ENCODE measurements around the gene CDC42EP5.
"Not testable (repeated sequence)": the region's sequence is repeated elsewhere in the genome, so short reads cannot be mapped to it uniquely, and the experiment has no call there.

The CDC42EP5 gene

GRCh38 chr19:54448774-54449700 is 24.1 kb downstream of the CDC42EP5 start, which contains the start of gene LENG8:
LENG8 (plus strand) TSS chr19:54449199; CDS start chr19:54451345, 2,146 bp downstream.
- peak; percentile 93 to 96 for DNase-seq (ENCODE audit: low read depth in 2 of 2)

GRCh38 chr19:54448040-54448773 is 24.9 kb downstream of the CDC42EP5 start:
- DNase-seq (ENCODE audit: low read depth in 2 of 2), result no peak

- DNase-seq (ENCODE audit: low read depth in 2 of 2), result not testable (repeated sequence)
These were observed 26.7 kb downstream of the CDC42EP5 start for GRCh38 chr19:54446349-54446748.

GRCh38 chr19:54444737-54445136 is 28.4 kb downstream of the CDC42EP5 start:
- DNase-seq (ENCODE audit: low read depth in 2 of 2), result no peak

- no peak for DNase-seq (ENCODE audit: low read depth in 2 of 2)
These were observed 32.5 kb downstream of the CDC42EP5 start for GRCh38 chr19:54440641-54441040.

GRCh38 chr19:54439174-54439851 is 33.8 kb downstream of the CDC42EP5 start:
- no peak for DNase-seq (ENCODE audit: low read depth in 2 of 2)

GRCh38 chr19:54436628-54437252 is 36.4 kb downstream of the CDC42EP5 start:
- DNase-seq (ENCODE audit: low read depth in 2 of 2), result no peak

- DNase-seq (ENCODE audit: low read depth in 2 of 2), result no peak
These were observed 37.0 kb downstream of the CDC42EP5 start for GRCh38 chr19:54436031-54436523.

GRCh38 chr19:54435551-54436016 is 37.5 kb downstream of the CDC42EP5 start:
- no peak for DNase-seq (ENCODE audit: low read depth in 2 of 2)

GRCh38 chr19:54434873-54435214 is 38.3 kb downstream of the CDC42EP5 start:
- no peak for DNase-seq (ENCODE audit: low read depth in 2 of 2)

GRCh38 chr19:54434112-54434872 is 38.8 kb downstream of the CDC42EP5 start:
- DNase-seq (ENCODE audit: low read depth in 2 of 2), result no peak

- DNase-seq (ENCODE audit: low read depth in 2 of 2), result no peak
These were observed 39.4 kb downstream of the CDC42EP5 start for GRCh38 chr19:54433697-54434096.

- no peak for DNase-seq (ENCODE audit: low read depth in 2 of 2)
These were observed 40.9 kb downstream of the CDC42EP5 start for GRCh38 chr19:54432144-54432738.

- DNase-seq (ENCODE audit: low read depth in 2 of 2), result no peak
These were observed 41.7 kb downstream of the CDC42EP5 start for GRCh38 chr19:54431255-54431838.

GRCh38 chr19:54430306-54431254 is 42.5 kb downstream of the CDC42EP5 start:
- peak in 1 of 2 donors; percentile 16 for DNase-seq (ENCODE audit: low read depth in 2 of 2)

- no peak for DNase-seq (ENCODE audit: low read depth in 2 of 2)
These were observed 43.4 kb downstream of the CDC42EP5 start for GRCh38 chr19:54429545-54430227.

GRCh38 chr19:54429176-54429495 is 44.0 kb downstream of the CDC42EP5 start:
- no peak for DNase-seq (ENCODE audit: low read depth in 2 of 2)

All from stimulated activated CD8-positive, alpha-beta memory T cell treated with anti-CD3 and anti-CD28 coated beads, Interleukin-7, amount 100 ng/mL, for 1 hour (primary cell).